Uterus (tissue), 2 donors: ENCODE data around the gene WDTC1.

Experiments used
- POLR2A ChIP-seq, 2 donors: fragments of 450-650 bp; IDR thresholded peaks; one replicate each; pipeline ENCODE4 v1.6.1; 2016; ENCODE audit warnings: antibody characterized with exemption in 2 of 2, mild to moderate bottlenecking in 1 of 2, moderate library complexity in 1 of 2
- TF ChIP-seq, protein P1 (sequence below), 4 experiments: fragments of 200-600 bp in 2 of 4; fragments of 450-650 bp in 2 of 4; sonication (generic) in 2 of 4; IDR thresholded peaks; one replicate each; pipeline ENCODE4 v1.5.1; 2016 to 2019; ENCODE audit warnings: antibody characterized with exemption in 4 of 4, mild to moderate bottlenecking in 2 of 4, moderate library complexity in 1 of 4

DNA sequence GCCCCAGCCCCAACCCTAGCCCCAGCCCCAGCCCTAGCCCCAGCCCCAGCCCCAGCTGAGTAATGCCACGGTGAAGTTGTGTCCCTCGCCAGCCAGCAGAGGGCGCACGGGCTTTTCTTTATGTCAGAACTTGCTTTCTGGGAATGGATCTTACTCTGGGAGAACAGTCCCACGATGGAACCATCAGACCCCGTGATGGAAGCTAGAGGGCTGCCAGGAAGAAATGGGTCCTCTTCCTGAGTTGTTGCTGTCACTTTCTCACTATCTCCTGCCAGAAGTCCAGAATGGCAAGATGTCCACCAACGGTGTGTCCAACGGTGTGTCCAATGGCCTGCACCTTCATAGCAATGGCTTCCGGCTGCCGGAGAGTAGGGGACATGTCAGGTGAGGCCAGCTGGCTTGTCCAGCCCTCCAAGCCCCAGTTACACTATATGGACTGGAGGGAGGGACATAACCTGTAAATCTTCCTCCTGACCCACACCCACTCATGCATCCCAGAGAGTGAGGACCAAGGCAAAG lies 62.4 kb downstream of the WDTC1 start:
- TF ChIP-seq, protein P1, sequence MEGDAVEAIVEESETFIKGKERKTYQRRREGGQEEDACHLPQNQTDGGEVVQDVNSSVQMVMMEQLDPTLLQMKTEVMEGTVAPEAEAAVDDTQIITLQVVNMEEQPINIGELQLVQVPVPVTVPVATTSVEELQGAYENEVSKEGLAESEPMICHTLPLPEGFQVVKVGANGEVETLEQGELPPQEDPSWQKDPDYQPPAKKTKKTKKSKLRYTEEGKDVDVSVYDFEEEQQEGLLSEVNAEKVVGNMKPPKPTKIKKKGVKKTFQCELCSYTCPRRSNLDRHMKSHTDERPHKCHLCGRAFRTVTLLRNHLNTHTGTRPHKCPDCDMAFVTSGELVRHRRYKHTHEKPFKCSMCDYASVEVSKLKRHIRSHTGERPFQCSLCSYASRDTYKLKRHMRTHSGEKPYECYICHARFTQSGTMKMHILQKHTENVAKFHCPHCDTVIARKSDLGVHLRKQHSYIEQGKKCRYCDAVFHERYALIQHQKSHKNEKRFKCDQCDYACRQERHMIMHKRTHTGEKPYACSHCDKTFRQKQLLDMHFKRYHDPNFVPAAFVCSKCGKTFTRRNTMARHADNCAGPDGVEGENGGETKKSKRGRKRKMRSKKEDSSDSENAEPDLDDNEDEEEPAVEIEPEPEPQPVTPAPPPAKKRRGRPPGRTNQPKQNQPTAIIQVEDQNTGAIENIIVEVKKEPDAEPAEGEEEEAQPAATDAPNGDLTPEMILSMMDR (IDR thresholded peaks at IDR 0.05) = peak; percentile 57 to 68 (median 64)
- no peak for TF ChIP-seq POLR2A (IDR thresholded peaks at IDR 0.05)
